H1 (cell line): ENCODE results near the gene MPV17. TPM values are rescaled to one million over a fixed set of nuclear protein-coding genes. Genes with fewer than 3 reads are reported as not detected.

Experiments used
- CTCF ChIA-PET: fragments of 300-600 bp; sonication (Branson Sonifier 250); formaldehyde crosslinking; loops from one replicate; lab custom pipeline; 2021; ENCODE audit not compliant: partially characterized antibody; lab: Charles Lee
- POLR2A ChIA-PET: fragments of 300-600 bp; sonication (Branson Sonifier 250); formaldehyde crosslinking; loops from one replicate; lab custom pipeline; 2021; ENCODE audit warnings: inconsistent platforms; ENCODE audit not compliant: partially characterized antibody; lab: Charles Lee
- DNase-seq, 2 experiments: peaks; one replicate each; pipeline versions ENCODE4 v3.0.0 to v3.0.0-alpha.2; 2010 to 2022; ENCODE audit warnings: low spot score in 2 of 2, low read depth in 1 of 2, mixed read lengths in 1 of 2
- FAIRE-seq: peaks from 2 replicates; lab custom pipeline; 2011; peaks lifted over from hg19 to GRCh38; lab: Jason Lieb, UNC
- H2AFZ ChIP-seq: 2 replicates; pipeline ENCODE4 v1.8.1; 2012; ENCODE audit warnings: low read length, inconsistent platforms
- H2AK5ac ChIP-seq: 2 replicates; pipeline ENCODE4 v1.6.1; 2013; ENCODE audit warnings: low read depth, low read length
- H2BK120ac ChIP-seq: replicated peaks from 2 replicates; pipeline ENCODE3; 2013; ENCODE audit warnings: low read depth, low read length, inconsistent platforms
- H2BK12ac ChIP-seq: 2 replicates; pipeline ENCODE4 v1.6.1; 2013; ENCODE audit warnings: low read depth, low read length
- H2BK15ac ChIP-seq: 2 replicates; pipeline ENCODE4 v1.6.1; 2013; ENCODE audit warnings: low read length
- H2BK20ac ChIP-seq: 2 replicates; pipeline ENCODE4 v1.6.1; 2013; ENCODE audit warnings: low read length
- H2BK5ac ChIP-seq: 2 replicates; pipeline ENCODE4 v1.6.1; 2013; ENCODE audit warnings: low read depth, low read length
- H3K14ac ChIP-seq: 2 replicates; pipeline ENCODE4 v1.6.1; 2013; ENCODE audit warnings: inconsistent platforms; ENCODE audit not compliant: insufficient read length
- H3K18ac ChIP-seq: 2 replicates; pipeline ENCODE4 v1.6.1; 2013; ENCODE audit warnings: low read length; ENCODE audit errors: extremely low read depth
- H3K23ac ChIP-seq: 2 replicates; pipeline ENCODE4 v1.6.1; 2013; ENCODE audit warnings: inconsistent platforms; ENCODE audit not compliant: insufficient read length
- H3K23me2 ChIP-seq: 2 replicates; pipeline ENCODE4 v1.6.1; 2013; ENCODE audit warnings: low read depth, low read length
- H3K27ac ChIP-seq: 2 replicates; pipeline ENCODE4 v1.6.1; 2011; ENCODE audit warnings: low read depth, low read length, inconsistent platforms
- H3K27me3 ChIP-seq, 4 experiments: replicated peaks in 1 of 4; 1 replicate in 1 of 4; 2 replicates in 3 of 4; pipeline versions ENCODE4 v1.6.1 to v1.8.1; 2011 to 2013; ENCODE audit warnings: low read length in 3 of 4, mild to moderate bottlenecking in 3 of 4, inconsistent platforms in 2 of 4, mixed read lengths in 2 of 4, moderate library complexity in 1 of 4; ENCODE audit not compliant: control insufficient read depth in 3 of 4, insufficient read depth in 3 of 4; ENCODE audit errors: extremely low read depth in 1 of 4
- H3K36me3 ChIP-seq, 4 experiments: 2 replicates each; pipeline versions ENCODE4 v1.6.1 to v1.8.1; 2011 to 2013; ENCODE audit warnings: mild to moderate bottlenecking in 4 of 4, low read length in 3 of 4, moderate library complexity in 2 of 4, control low read depth in 1 of 4, inconsistent platforms in 1 of 4; ENCODE audit not compliant: insufficient read depth in 4 of 4, control insufficient read depth in 2 of 4
- H3K4ac ChIP-seq: replicated peaks from 2 replicates; pipeline ENCODE3; 2013; ENCODE audit warnings: low read length, low read depth, mixed read lengths, inconsistent platforms; ENCODE audit not compliant: insufficient read length
- H3K4me1 ChIP-seq, 4 experiments: replicated peaks in 1 of 4; 1 replicate in 1 of 4; 2 replicates in 3 of 4; pipeline versions ENCODE4 v1.6.1 to v1.8.1; 2011 to 2013; ENCODE audit warnings: low read length in 3 of 4, inconsistent platforms in 2 of 4, mixed read lengths in 1 of 4; ENCODE audit not compliant: insufficient read depth in 4 of 4, control insufficient read depth in 3 of 4
- H3K4me2 ChIP-seq, 2 experiments: 2 replicates each; pipeline versions ENCODE4 v1.6.1 to v1.8.1; 2011 to 2013; ENCODE audit warnings: low read depth in 2 of 2, low read length in 2 of 2, control low read depth in 1 of 2, inconsistent platforms in 1 of 2, mild to moderate bottlenecking in 1 of 2; ENCODE audit not compliant: insufficient read depth in 1 of 2
- H3K4me3 ChIP-seq, 4 experiments: fragments of 200-600, 300-600 bp in 1 of 4; sonication (generic), shearing (Covaris generic), sonication (Bioruptor Twin) in 1 of 4; 2 replicates each; pipeline versions ENCODE4 v1.5.1 to v1.8.1; 2011 to 2016; ENCODE audit warnings: low read length in 4 of 4, low read depth in 3 of 4, control low read depth in 2 of 4, inconsistent platforms in 2 of 4, mild to moderate bottlenecking in 2 of 4, mixed read lengths in 1 of 4, moderate library complexity in 1 of 4; ENCODE audit not compliant: insufficient read depth in 2 of 4; ENCODE audit errors: extremely low read depth in 1 of 4
- H3K56ac ChIP-seq: replicated peaks from 2 replicates; pipeline ENCODE3; 2013; ENCODE audit warnings: low read depth, mild to moderate bottlenecking, mixed read lengths, low read length, inconsistent platforms; ENCODE audit not compliant: insufficient read length
- H3K79me1 ChIP-seq: 2 replicates; pipeline ENCODE4 v1.6.1; 2013; ENCODE audit warnings: low read depth, low read length, control low read depth
- H3K79me2 ChIP-seq, 2 experiments: 2 replicates each; pipeline versions ENCODE4 v1.6.1 to v1.8.1; 2012 to 2013; ENCODE audit warnings: low read length in 2 of 2, mild to moderate bottlenecking in 2 of 2, inconsistent platforms in 1 of 2; ENCODE audit not compliant: insufficient read depth in 2 of 2, control insufficient read depth in 1 of 2
- H3K9ac ChIP-seq, 4 experiments: replicated peaks in 1 of 4; 1 replicate in 1 of 4; 2 replicates in 3 of 4; pipeline versions ENCODE4 v1.6.1 to v1.8.1; 2011 to 2013; ENCODE audit warnings: low read depth in 3 of 4, low read length in 3 of 4, control low read depth in 2 of 4, mild to moderate bottlenecking in 2 of 4, moderate library complexity in 2 of 4, inconsistent platforms in 1 of 4; ENCODE audit errors: extremely low read depth in 1 of 4
- H3K9me3 ChIP-seq, 2 experiments: 2 replicates each; pipeline versions ENCODE4 v1.6.1 to v1.8.1; 2012 to 2013; ENCODE audit warnings: mild to moderate bottlenecking in 2 of 2, moderate library complexity in 2 of 2, control low read depth in 1 of 2, inconsistent platforms in 1 of 2, low read depth in 1 of 2, low read length in 1 of 2, mixed read lengths in 1 of 2; ENCODE audit not compliant: insufficient read depth in 2 of 2
- H4K20me1 ChIP-seq, 2 experiments: replicated peaks in 1 of 2; 2 replicates each; pipeline versions ENCODE3 to v1.8.1; 2011 to 2013; ENCODE audit warnings: inconsistent platforms in 2 of 2, low read length in 2 of 2, mild to moderate bottlenecking in 1 of 2; ENCODE audit not compliant: insufficient read depth in 2 of 2, control insufficient read depth in 1 of 2
- H4K5ac ChIP-seq: 2 replicates; pipeline ENCODE4 v1.6.1; 2013; ENCODE audit warnings: low read length, low read depth, mixed read lengths, inconsistent platforms; ENCODE audit not compliant: insufficient read length
- H4K8ac ChIP-seq: 2 replicates; pipeline ENCODE4 v1.8.0; 2013; ENCODE audit warnings: mild to moderate bottlenecking, moderate library complexity, low read length, inconsistent platforms; ENCODE audit not compliant: insufficient read depth; ENCODE audit errors: extremely low read depth
- H4K91ac ChIP-seq: replicated peaks from 2 replicates; pipeline ENCODE3; 2013; ENCODE audit warnings: low read length, mixed read lengths, inconsistent platforms; ENCODE audit not compliant: insufficient read length
- ASH2L ChIP-seq: fragments of 200-600, 300-600 bp; sonication (generic); IDR thresholded peaks from one replicate; pipeline ENCODE4 v1.7.1; 2017; ENCODE audit warnings: low read length
- CBX8 ChIP-seq: fragments of 300-800, 300-1000 bp; sonication (generic); IDR thresholded peaks from 2 replicates; pipeline ENCODE4 v1.7.1; 2016; ENCODE audit warnings: low read depth, low read length, borderline replicate concordance
- CTBP2 ChIP-seq: IDR thresholded peaks from 2 replicates; pipeline ENCODE4 v1.7.0; 2011; ENCODE audit warnings: borderline replicate concordance, mild to moderate bottlenecking, moderate library complexity, mixed read lengths, low read length; ENCODE audit not compliant: insufficient read depth, insufficient read length
- HDAC2 ChIP-seq, 2 experiments: fragments of 300-600 bp in 1 of 2; sonication (generic) in 1 of 2; IDR thresholded peaks; 2 replicates each; pipeline ENCODE4 v1.6.1; 2011 to 2012; ENCODE audit warnings: low read depth in 2 of 2, low read length in 2 of 2, mild to moderate bottlenecking in 2 of 2, moderate library complexity in 2 of 2, borderline replicate concordance in 1 of 2, inconsistent platforms in 1 of 2
- JUND ChIP-seq: IDR thresholded peaks from 2 replicates; pipeline ENCODE4 v1.6.1; 2011; ENCODE audit warnings: mild to moderate bottlenecking, improper control_type of control experiment, low read length
- SIN3A ChIP-seq, 2 experiments: IDR thresholded peaks in 1 of 2; conservative IDR thresholded peaks in 1 of 2; 2 replicates each; pipeline ENCODE4 v1.6.1; 2011 to 2012; ENCODE audit warnings: low read length in 2 of 2, improper control_type of control experiment in 1 of 2, low read depth in 1 of 2, mild to moderate bottlenecking in 1 of 2
- TCF12 ChIP-seq: IDR thresholded peaks from 2 replicates; pipeline ENCODE4 v1.6.1; 2011; ENCODE audit warnings: low read depth, mild to moderate bottlenecking, low read length
- WGBS, 2 experiments: shearing (Covaris generic) in 1 of 2; methylation state at CpG; one replicate each; pipeline versions ENCODE4 v1.1.6 to v1.1.7; 2013 to 2015; ENCODE audit warnings: low lambda C conversion rate in 2 of 2, mixed read lengths in 2 of 2, inconsistent platforms in 1 of 2, low coverage in 1 of 2, missing lambda C conversion rate in 1 of 2; ENCODE audit not compliant: insufficient replicate concordance in 2 of 2, insufficient coverage in 1 of 2, insufficient read length in 1 of 2; ENCODE audit errors: extremely low coverage in 1 of 2, missing lambda C conversion rate in 1 of 2; 5-methylcytosine and 5-hydroxymethylcytosine counted together
- polyA plus RNA-seq, 7 experiments: library from polyadenylated mRNA; depleted of rRNA in 3 of 7; stranded (reverse) in 5 of 7; unstranded in 2 of 7; fragments of >200 nt in 5 of 7; fragments of 200-250 nt in 2 of 7; gene quantifications; 1 replicate in 5 of 7; 2 replicates in 1 of 7; 4 replicates in 1 of 7; pipeline versions ENCODE4 v1.2.1 to v1.2.3, GENCODE V29; 2011 to 2013; ENCODE audit warnings: missing spikeins in 2 of 7, mixed read lengths in 2 of 7
- total RNA-seq: library from RNA; stranded (reverse); fragmentation: NEBNext Ultra II Directional; extraction: Animal tissue kit (Norgen Biotek cat#: 25700); gene quantifications from 2 replicates; pipeline ENCODE4 v1.2.1, GENCODE V29; 2021

The MPV17 gene
- total and polyA plus RNA-seq, 2 of the 8 experiments (the other 6 are each of a cell fraction or from before 2014, with no cell fraction given) = 45.2 to 181 TPM

GRCh38 chr2:27281855-27282559 is 40.9 kb downstream of the MPV17 start, which contains the start of gene TRIM54:
TSS of gene TRIM54 (plus strand) at chr2:27282429. CDS start at chr2:27282732, 303 bp downstream.
- H3K9me3 ChIP-seq = no peaks in the 10 kb centered on the region
- H3K27ac ChIP-seq = no peak within 1 kb of the TSS
- POLR2A ChIA-PET = interaction anchor here (1.0 to 11.9 kb wide), 19 partner anchors 10 to 177 kb away, joined by 3 to 149 read pairs (median 6); partner anchors contain the start of genes ATRAID, GTF3C2, MPV17 and SLC30A3
- H3K14ac ChIP-seq = no peak within 1 kb of the TSS
- H2AFZ ChIP-seq = peak within 1 kb of the TSS; percentile 27; the same call in 1 of the 2 replicates
- H3K4me3 ChIP-seq = peak within 1 kb of the TSS; percentile 1 to 43 (median 35); a peak in 7 of 8 replicates
- H3K23ac ChIP-seq = no peak within 1 kb of the TSS
- peaks cover 3% of the 10 kb centered on the region for H3K23me2 ChIP-seq
- peak within 1 kb of the TSS; percentile 93 for H4K91ac ChIP-seq
- 0 out of 2 replicates have a peak, but pooled peaks have one; percentile 31 for TF ChIP-seq TCF12
- TF ChIP-seq JUND = no peak
- TF ChIP-seq CBX8 = no peak
- peak in 1 of 2 experiments; percentile 68; a peak in 1 of 4 replicates for TF ChIP-seq HDAC2 (IDR thresholded peaks at IDR 0.05; ENCODE audit: borderline replicate concordance in 1 of 2, low read depth in 2 of 2, low read length in 2 of 2)
- 0 out of 4 replicates have a peak, but pooled peaks of 1 of the 2 experiments have one; percentile 44 for TF ChIP-seq SIN3A (conservative IDR thresholded peaks at IDR 0.05 in 1 of 2, IDR thresholded peaks at IDR 0.05 in 1 of 2; ENCODE audit: low read depth in 1 of 2, low read length in 2 of 2)
- no peak for TF ChIP-seq CTBP2
- peak; percentile 76 for TF ChIP-seq ASH2L
- H4K20me1 ChIP-seq = no peaks in the 10 kb centered on the region
- CTCF ChIA-PET = interaction anchor here (0.5 to 20.2 kb wide), 29 partner anchors 7 to 265 kb away, joined by 3 to 413 read pairs (median 5); partner anchors contain the start of genes CAD, SLC30A3 and UCN
- H3K4me2 ChIP-seq = peak within 1 kb of the TSS; percentile 70 to 76
- peak within 1 kb of the TSS; percentile 97 for H2BK5ac ChIP-seq
- H2BK120ac ChIP-seq = peak within 1 kb of the TSS; percentile 80
- peaks cover 4 to 18% (median 13%) of the 10 kb centered on the region in 4 experiments for H3K4me1 ChIP-seq
- H3K56ac ChIP-seq = no peak within 1 kb of the TSS
- peak within 1 kb of the TSS in 2 of 4 experiments; percentile 22 to 50; a peak in 3 of 7 replicates for H3K9ac ChIP-seq
- H4K5ac ChIP-seq = peak within 1 kb of the TSS; percentile 22
- peak within 1 kb of the TSS; percentile 93; the same call in 1 of the 2 replicates for H4K8ac ChIP-seq
- H3K4ac ChIP-seq = no peak within 1 kb of the TSS
- no peaks in the 10 kb centered on the region for H3K36me3 ChIP-seq
- peak within 1 kb of the TSS; percentile 75; the same call in 1 of the 2 replicates for H2AK5ac ChIP-seq
- peak within 1 kb of the TSS; percentile 96 for H2BK15ac ChIP-seq
- H3K79me2 ChIP-seq = no peaks in the 10 kb centered on the region
- H3K79me1 ChIP-seq = no peaks in the 10 kb centered on the region
- H2BK12ac ChIP-seq = peak within 1 kb of the TSS; percentile 99
- FAIRE-seq = no peak
- 28% methylated on average over 5 of the region's 5 CpGs; no CpG with 5 or more reads in 1 of the 2 experiments for WGBS, 2 experiments
- peaks cover 0 to 4% (median 0%) of the 10 kb centered on the region in 4 experiments; a peak in 1 of 7 replicates for H3K27me3 ChIP-seq
- DNase-seq = no peak
- peak within 1 kb of the TSS; percentile 96 for H2BK20ac ChIP-seq
- peak within 1 kb of the TSS; percentile 95 for H3K18ac ChIP-seq
